Neural cell (in vitro differentiated cells): ENCODE data around the gene CNPY2.

Source experiments
- EP300 ChIP-seq: fragments of 450-650 bp; conservative IDR thresholded peaks from 2 replicates; pipeline ENCODE4 v1.6.1; 2014; ENCODE audit warnings: antibody characterized with exemption, mild to moderate bottlenecking, moderate library complexity; ENCODE audit not compliant: poor library complexity, severe bottlenecking
- EZH2 ChIP-seq: fragments of 200-600, 300-800 bp; shearing (Covaris generic), sonication (generic); IDR thresholded peaks from 2 replicates; pipeline ENCODE4 v1.6.1; 2014; ENCODE audit warnings: antibody characterized with exemption, low read length, borderline replicate concordance, mild to moderate bottlenecking; ENCODE audit not compliant: insufficient read depth, poor library complexity, severe bottlenecking
- POLR2AphosphoS5 ChIP-seq: IDR thresholded peaks from 2 replicates; pipeline ENCODE4 v1.6.1; 2012
- RAD21 ChIP-seq: fragments of 450-650 bp; conservative IDR thresholded peaks from 2 replicates; pipeline ENCODE4 v1.6.1; 2014; ENCODE audit warnings: antibody characterized with exemption, mild to moderate bottlenecking, moderate library complexity
- TAF1 ChIP-seq: IDR thresholded peaks from 2 replicates; pipeline ENCODE4 v1.6.1; 2012; ENCODE audit warnings: low read depth
- TF ChIP-seq, protein P1 (sequence below): fragments of 450-650 bp; IDR thresholded peaks from 2 replicates; pipeline ENCODE4 v1.5.1; 2014; ENCODE audit warnings: antibody characterized with exemption, mild to moderate bottlenecking, moderate library complexity; ENCODE audit not compliant: poor library complexity, severe bottlenecking
- TF ChIP-seq, protein P2 (sequence below): IDR thresholded peaks from 2 replicates; pipeline ENCODE4 v1.6.1; 2012; ENCODE audit warnings: borderline replicate concordance

DNA sequence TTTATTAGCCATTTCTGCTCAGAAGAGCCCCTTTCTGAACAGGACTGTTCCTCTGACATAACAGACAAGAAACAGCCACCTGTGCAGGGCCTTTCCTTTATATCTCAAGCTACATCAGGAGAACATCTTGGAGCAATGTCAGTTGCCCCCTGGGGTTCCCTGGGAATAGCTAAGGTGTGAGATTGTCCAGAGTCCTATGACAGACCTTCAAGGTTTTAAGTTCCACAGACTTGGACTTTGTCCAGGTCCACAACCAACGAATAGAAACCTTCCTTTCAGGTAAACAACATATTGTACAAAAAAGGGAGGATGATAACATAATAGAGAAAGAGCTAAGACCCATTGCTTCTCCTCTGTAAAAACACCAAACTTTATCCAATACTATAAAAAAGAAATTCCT is 25.8 kb upstream of the CNPY2 start:
- TF ChIP-seq, protein P1, sequence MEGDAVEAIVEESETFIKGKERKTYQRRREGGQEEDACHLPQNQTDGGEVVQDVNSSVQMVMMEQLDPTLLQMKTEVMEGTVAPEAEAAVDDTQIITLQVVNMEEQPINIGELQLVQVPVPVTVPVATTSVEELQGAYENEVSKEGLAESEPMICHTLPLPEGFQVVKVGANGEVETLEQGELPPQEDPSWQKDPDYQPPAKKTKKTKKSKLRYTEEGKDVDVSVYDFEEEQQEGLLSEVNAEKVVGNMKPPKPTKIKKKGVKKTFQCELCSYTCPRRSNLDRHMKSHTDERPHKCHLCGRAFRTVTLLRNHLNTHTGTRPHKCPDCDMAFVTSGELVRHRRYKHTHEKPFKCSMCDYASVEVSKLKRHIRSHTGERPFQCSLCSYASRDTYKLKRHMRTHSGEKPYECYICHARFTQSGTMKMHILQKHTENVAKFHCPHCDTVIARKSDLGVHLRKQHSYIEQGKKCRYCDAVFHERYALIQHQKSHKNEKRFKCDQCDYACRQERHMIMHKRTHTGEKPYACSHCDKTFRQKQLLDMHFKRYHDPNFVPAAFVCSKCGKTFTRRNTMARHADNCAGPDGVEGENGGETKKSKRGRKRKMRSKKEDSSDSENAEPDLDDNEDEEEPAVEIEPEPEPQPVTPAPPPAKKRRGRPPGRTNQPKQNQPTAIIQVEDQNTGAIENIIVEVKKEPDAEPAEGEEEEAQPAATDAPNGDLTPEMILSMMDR: no peak
- TF ChIP-seq POLR2AphosphoS5 (no peak), EP300 (no peak), EZH2 (no peak), RAD21 (no peak), TAF1 (no peak)
- TF ChIP-seq, protein P2, sequence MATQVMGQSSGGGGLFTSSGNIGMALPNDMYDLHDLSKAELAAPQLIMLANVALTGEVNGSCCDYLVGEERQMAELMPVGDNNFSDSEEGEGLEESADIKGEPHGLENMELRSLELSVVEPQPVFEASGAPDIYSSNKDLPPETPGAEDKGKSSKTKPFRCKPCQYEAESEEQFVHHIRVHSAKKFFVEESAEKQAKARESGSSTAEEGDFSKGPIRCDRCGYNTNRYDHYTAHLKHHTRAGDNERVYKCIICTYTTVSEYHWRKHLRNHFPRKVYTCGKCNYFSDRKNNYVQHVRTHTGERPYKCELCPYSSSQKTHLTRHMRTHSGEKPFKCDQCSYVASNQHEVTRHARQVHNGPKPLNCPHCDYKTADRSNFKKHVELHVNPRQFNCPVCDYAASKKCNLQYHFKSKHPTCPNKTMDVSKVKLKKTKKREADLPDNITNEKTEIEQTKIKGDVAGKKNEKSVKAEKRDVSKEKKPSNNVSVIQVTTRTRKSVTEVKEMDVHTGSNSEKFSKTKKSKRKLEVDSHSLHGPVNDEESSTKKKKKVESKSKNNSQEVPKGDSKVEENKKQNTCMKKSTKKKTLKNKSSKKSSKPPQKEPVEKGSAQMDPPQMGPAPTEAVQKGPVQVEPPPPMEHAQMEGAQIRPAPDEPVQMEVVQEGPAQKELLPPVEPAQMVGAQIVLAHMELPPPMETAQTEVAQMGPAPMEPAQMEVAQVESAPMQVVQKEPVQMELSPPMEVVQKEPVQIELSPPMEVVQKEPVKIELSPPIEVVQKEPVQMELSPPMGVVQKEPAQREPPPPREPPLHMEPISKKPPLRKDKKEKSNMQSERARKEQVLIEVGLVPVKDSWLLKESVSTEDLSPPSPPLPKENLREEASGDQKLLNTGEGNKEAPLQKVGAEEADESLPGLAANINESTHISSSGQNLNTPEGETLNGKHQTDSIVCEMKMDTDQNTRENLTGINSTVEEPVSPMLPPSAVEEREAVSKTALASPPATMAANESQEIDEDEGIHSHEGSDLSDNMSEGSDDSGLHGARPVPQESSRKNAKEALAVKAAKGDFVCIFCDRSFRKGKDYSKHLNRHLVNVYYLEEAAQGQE: no peak
